ENCODE data around the gene NPC2. TPM values are rescaled to one million over a fixed set of nuclear protein-coding genes. Genes with fewer than 3 reads are reported as not detected.

The NPC2 gene
- total RNA-seq, 4 donors from 2014 or later, result 229 to 483 (median 297) TPM

- WGBS, 2 donors, result 77 to 78% methylated on average over 8 to 10 of the region's 10 CpGs
- no peak for DNase-seq (ENCODE audit: low spot score in 2 of 2)
- intact Hi-C loops (cut with DNase I; ENCODE audit: low total_unique reads), result loop anchor here (10.0 kb wide), 1 partner anchor 104 kb away; no protein-coding TSS in a partner anchor
Observed at GRCh38 chr14:74500417-74501134, 7.5 kb upstream of the NPC2 start.

DNA sequence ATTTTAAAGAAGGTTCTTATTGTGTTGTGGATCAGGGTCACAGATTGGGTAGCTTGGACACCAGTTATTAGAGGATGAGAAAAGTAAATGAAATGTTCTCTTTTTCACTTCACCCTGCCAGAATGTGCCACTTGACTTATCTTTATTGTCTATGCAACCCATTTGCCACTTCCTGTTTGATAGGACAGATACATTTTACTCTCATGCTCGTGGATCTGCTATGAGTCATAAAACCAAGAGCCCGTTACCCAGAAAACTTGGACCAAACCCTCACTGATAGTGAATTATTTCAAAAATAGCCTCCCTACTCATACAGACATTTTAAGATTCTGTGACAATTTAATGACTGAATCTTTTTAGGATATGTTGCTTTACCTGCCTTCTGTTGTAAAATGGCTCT lies 2.3 kb upstream of the NPC2 start:
- no peak for DNase-seq (ENCODE audit: low spot score in 2 of 2)
- H3K4me3 ChIP-seq (ENCODE audit: low read depth, poor library complexity, severe bottlenecking), result no peak overlapping the region
- TF ChIP-seq CTCF (IDR thresholded peaks at IDR 0.05) (no peak), POLR2A (IDR thresholded peaks at IDR 0.05) (no peak)
- intact Hi-C loops (cut with DNase I; ENCODE audit: low total_unique reads), result no loop called here
- 19 to 44% methylated on average over 2 of the region's 2 CpGs for WGBS, 2 donors

More at GRCh38 chr14:74500417-74501134, 7.5 kb upstream of the NPC2 start:
- H3K4me3 ChIP-seq (ENCODE audit: low read depth, poor library complexity, severe bottlenecking), result no peak overlapping the region
- TF ChIP-seq POLR2A (IDR thresholded peaks at IDR 0.05) (no peak), CTCF (IDR thresholded peaks at IDR 0.05) (no peak)

- H3K4me3 ChIP-seq (ENCODE audit: low read depth, poor library complexity, severe bottlenecking), result peak within 1 kb of the TSS; percentile 68
- TF ChIP-seq CTCF (IDR thresholded peaks at IDR 0.05) (no peak), POLR2A (IDR thresholded peaks at IDR 0.05) (peak in 1 of 2 donors; percentile 22)
- 0 to 1% methylated on average over 58 to 62 of the region's 73 CpGs for WGBS, 2 donors
- peak; percentile 100 for DNase-seq (ENCODE audit: low spot score in 2 of 2)
- intact Hi-C loops (cut with DNase I; ENCODE audit: low total_unique reads), result no loop called here
Observed at GRCh38 chr14:74493343-74494261, 497 bp upstream of the NPC2 start, which contains the start of gene ISCA2. TSS of gene ISCA2 (plus strand) at chr14:74493765. CDS start at chr14:74493775, 10 bp downstream.

GRCh38 chr14:74491956-74492775 lies 939 bp downstream of the NPC2 start:
- TF ChIP-seq POLR2A (IDR thresholded peaks at IDR 0.05) (no peak), CTCF (IDR thresholded peaks at IDR 0.05) (no peak)
- peak overlapping the region; percentile 68 for H3K4me3 ChIP-seq (ENCODE audit: low read depth, poor library complexity, severe bottlenecking)
- no peak for DNase-seq (ENCODE audit: low spot score in 2 of 2)
- intact Hi-C loops (cut with DNase I; ENCODE audit: low total_unique reads), result no loop called here
- 3 to 4% methylated on average over 20 of the region's 20 CpGs for WGBS, 2 donors

DNA sequence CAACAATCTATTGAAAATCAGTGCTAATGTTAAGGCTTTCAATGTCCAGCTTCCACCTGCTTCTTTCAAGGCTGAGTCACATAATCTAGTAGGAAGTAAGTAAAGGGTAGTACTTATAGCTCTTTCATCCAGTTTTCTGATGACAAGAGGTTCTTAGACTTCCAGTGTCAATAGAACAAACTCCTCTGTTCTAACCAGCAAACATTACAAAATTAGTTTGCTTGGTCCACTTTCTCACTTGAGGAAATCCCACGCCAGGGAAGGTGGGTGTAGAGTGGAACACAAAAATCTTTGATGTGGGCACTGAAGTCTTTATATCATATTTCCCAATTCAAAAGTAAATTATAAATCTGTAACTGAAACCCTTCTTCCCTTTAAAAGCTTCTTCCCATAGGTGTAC lies 2.6 kb downstream of the NPC2 start:
- H3K4me3 ChIP-seq (ENCODE audit: low read depth, poor library complexity, severe bottlenecking), result no peak overlapping the region
- intact Hi-C loops (cut with DNase I; ENCODE audit: low total_unique reads), result no loop called here
- no peak for DNase-seq (ENCODE audit: low spot score in 2 of 2)
- WGBS, 2 donors, result 82 to 90% methylated on average over 1 of the region's 1 CpG
- TF ChIP-seq CTCF (IDR thresholded peaks at IDR 0.05) (no peak), POLR2A (IDR thresholded peaks at IDR 0.05) (no peak)

Measured in lower leg skin (tissue), 4 donors.